Eye (tissue), 1 donor: Measurements from ENCODE around the gene TOPORS.
"Not testable (repeated sequence)": the region's sequence is repeated elsewhere in the genome, so short reads cannot be mapped to it uniquely, and the experiment has no call there.

ENCODE experiments used
- DNase-seq: peaks from one replicate; pipeline ENCODE4 v3.0.0-alpha.2; 2015

The TOPORS gene

GRCh38 chr9:32552172-32552872 is at the start of gene TOPORS, which contains the start of gene SMIM27:
Gene TOPORS, minus strand, starts transcription at chr9:32552586. Its CDS starts 150 bp downstream, at chr9:32552436.
Gene SMIM27, plus strand, starts transcription at chr9:32552327. Its CDS starts 108 bp downstream, at chr9:32552435.
- DNase-seq, result peak; percentile 97

- not testable (repeated sequence) for DNase-seq
These were observed 46.6 kb upstream of the TOPORS start for GRCh38 chr9:32599021-32599420.

- DNase-seq, result no peak
These were observed 44.5 kb upstream of the TOPORS start for GRCh38 chr9:32596936-32597335.

DNA sequence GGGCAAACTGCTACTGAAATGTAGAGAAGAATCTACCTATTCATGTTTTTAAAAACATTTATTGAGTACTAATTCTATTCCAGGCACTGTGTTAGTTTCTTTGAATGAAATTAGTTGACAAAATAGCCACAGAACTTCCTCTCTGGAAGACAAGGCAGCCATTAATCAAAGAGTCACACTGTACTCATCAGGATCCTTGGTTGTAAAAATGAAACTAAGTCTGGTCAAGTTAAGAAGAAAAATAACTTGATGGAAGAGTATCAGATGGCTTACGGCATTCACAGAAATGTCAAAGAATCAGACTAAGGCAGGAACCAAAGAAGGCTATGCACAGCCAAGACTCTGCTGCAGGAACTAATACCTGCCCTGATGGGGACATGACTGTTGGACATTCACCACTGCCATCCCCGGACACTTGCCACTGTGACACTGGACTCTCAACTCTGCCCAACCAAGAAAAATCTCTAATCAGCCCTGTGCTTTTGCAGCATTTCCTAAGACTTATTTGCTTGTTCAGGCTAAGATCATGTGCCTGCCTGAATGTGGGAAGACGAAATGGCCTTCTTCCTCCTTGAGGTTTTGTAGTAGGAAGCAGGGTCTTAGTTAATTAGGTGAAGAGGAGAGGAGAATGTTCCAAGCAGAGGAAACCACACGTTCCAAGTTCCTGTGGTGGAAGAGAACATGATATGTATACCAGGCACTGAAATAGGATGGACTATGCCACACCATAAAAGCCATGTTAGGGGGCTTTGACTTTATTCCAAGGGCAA is 43.9 kb upstream of the TOPORS start:
- DNase-seq, result no peak

DNA sequence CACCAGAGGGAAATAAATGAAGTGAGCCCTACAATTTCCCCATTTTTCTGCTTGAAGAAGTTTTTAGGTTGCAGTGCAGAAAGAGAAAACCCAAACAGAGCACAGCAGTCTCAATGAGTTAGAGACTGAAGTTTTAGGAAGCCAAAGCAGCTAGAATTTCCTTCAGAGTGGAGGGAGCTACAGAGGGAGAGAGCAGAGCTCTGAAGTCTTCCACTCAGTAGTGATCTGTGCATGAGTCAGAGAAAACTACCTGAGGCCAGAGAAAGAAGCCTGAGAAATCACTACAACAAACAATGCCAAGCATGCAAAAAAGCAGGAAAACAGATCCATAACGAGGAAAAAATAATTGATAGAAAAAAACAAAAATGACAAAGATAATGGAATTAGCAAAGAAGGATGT is 38.5 kb upstream of the TOPORS start:
- DNase-seq, result no peak

DNA sequence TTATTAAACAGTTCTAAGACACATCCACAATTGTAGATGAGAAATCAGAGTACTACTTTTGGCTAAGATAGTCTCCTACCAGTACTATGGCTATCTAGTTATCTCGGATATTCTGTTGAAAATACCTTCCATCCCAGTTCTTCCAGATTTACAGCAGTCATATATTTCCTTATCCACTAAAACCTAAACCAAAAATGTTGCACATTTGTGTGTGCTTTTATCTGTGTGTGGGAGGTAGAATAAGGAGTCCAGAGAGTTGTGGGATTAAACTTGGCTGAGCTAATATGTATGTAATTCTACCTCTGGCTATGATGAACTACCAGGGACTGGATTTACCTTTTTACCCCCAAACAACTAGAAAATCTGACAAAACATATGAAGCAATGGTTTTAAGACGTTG is 38.1 kb upstream of the TOPORS start:
- DNase-seq, result no peak

DNA sequence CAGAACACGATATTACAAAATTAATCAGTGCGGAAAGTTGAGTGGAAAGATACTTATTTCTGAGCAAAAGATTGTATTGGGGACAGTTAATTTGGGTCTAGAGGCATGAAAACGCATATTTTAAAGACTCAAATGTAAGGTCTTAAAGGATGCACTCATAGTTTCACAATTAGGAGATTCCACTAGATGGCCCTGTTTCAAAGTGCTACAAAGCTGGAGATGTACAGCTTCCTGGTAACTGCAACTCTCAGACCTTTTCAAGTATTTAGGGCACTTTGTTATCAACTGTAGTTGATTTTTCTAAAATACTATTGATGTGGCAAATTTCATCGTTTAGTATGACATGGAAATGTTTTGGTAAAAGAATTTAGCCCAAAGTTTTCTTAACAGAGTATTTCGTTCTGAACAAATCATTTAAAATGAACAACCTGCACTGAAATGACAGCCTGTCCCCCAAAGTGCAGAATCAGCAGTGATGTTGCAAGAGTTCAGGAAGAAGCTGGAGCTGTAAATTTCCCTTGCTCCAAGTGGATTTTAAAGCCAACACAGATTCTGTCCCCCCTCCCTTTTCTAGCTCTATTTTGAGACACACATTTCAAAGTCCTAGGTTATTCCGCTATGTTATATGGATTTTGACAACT is 36.8 kb upstream of the TOPORS start:
- DNase-seq, result peak; percentile 70

- DNase-seq, result no peak
These were observed 35.5 kb upstream of the TOPORS start for GRCh38 chr9:32587901-32588300.

- no peak for DNase-seq
These were observed 32.4 kb upstream of the TOPORS start for GRCh38 chr9:32584784-32585183.

GRCh38 chr9:32581512-32582143 is 29.2 kb upstream of the TOPORS start:
- peak; percentile 82 for DNase-seq

- no peak for DNase-seq
These were observed 28.4 kb upstream of the TOPORS start for GRCh38 chr9:32580631-32581300.

GRCh38 chr9:32579706-32580331 is 27.4 kb upstream of the TOPORS start:
- DNase-seq, result peak; percentile 87

DNA sequence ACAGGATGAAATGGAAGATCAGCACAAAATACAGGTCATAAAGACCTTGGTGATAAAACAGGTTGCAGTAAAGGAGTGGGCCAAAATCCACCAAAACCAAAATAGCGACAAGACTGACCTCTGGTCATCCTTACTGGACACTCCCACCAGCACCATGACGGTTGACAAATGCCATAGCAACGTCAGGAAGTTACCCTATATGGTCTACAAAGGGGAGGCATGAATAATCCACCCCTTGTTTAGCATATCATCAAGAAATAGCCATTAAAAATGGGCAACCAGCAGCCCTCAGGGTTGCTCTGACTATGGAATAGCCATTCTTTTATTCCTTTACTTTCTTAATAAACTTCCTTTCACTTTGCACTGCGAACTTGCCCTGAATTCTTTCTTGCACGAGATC is 26.6 kb upstream of the TOPORS start:
- DNase-seq, result no peak

DNA sequence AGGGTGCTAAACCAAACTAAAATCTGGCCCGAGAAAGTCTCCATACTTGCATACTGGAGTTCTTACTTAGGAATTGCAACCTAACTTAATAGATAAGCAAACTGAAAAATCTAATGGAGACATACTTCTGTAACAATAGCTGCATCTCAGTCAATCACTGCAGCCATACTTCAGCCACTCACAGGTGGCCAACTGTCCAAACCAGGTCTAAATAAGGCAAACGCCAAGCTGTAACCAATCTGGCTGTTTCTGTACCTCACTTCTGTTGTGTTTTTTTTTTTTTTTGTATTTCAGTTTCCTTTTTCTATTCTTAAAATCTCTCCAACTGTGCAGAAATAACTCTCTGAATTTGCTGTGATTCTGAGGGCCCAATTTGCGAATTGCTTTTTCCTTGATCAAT is 24.9 kb upstream of the TOPORS start:
- no peak for DNase-seq

- DNase-seq, result no peak
These were observed 22.5 kb upstream of the TOPORS start for GRCh38 chr9:32574858-32575257.

DNA sequence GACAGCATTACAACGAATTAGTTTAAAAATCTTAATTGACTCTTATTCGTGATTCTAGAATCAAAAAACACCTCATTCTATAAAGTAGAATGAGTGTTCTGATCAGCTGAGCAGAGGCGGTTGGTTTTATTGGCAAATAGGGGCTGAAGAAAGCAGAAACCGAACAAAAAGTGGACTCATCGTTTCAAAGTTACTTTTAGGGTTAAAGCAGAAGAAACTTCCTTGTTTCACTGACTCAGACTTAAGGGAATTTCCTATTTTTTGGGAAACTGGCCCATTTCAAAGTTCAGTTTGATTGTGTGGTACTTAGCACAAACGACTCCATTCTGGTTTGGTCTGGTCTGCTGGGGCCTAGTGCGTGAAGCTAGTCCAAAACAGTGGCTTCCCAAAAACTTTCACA is 21.4 kb upstream of the TOPORS start:
- no peak for DNase-seq

DNA sequence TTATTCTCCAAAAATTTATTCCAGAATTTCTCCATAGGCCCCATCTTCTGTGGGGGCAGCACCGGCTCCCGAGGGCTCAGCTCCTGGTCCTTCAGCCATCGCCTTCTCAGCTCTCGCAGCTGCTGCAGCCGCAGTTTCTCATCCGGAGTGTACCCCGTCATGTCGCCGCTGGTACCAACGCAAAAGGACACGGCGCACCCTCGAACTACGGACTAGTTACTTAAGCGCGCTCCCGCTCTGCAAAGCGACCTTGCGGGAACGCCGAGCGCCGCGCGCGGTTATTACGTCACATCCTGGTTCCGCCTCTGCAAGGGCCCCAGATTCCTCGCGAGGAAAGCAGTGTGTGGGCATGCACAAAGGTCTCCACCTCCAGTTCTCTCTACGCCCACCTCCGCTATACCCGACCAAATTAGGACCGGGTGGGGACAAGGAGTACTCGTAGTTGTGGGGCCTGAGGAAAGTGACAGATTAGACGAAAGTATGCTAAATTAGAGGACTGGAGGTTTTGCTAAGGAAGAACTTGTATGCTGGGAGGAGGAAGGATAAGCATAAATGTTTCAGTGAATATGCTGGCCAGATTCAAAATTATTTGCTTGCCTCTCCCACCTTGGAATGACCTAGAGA is 20.6 kb upstream of the TOPORS start, which contains the start of gene NDUFB6:
Gene NDUFB6, minus strand, starts transcription at position 260 of the 624 bp plus-strand sequence. Its CDS starts 99 bp downstream, at position 161.
- DNase-seq, result peak; percentile 98

DNA sequence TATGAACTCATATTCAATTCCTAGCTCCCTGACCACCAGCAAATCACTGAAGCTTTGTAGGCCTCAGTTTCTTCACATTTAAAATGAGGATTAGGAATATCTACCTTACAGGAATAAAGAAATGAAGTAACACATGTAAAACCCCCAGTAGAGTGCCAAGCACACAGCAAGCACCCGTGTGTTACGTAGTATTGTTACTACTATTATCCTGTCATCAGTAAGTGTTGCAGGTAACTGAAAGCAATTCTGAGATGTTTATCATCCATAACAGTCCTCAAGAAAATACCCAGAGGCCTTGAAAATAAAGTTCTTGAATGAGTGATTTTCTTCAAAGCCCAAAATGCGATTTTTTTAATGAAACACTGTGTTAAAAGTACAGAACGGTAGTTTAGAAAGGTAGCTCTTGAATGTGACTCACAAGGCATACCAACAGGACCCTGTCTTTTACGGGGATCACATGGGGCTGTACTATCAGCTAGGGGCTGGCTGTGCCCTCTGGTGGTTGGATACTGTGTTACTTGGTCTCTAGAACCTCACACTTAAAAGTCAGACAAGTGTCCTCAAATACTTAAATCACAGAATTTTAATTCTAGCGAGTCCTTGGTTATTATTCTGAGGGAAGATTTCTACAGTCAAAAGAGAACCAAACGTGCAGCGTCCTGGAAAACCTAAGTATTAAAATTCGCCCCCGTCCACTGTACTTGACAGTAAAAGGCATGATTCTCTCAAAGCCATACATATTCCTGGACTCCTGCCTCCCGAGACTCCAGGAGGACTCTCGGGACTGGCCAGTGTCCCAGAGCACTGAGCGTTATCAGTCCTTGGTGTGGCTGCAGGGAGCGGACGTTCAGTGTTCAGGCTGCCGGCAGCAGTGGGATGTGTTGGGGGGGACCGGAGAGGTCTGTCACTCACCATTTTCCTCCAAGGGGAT is 19.8 kb upstream of the TOPORS start:
- peak; percentile 87 for DNase-seq

DNA sequence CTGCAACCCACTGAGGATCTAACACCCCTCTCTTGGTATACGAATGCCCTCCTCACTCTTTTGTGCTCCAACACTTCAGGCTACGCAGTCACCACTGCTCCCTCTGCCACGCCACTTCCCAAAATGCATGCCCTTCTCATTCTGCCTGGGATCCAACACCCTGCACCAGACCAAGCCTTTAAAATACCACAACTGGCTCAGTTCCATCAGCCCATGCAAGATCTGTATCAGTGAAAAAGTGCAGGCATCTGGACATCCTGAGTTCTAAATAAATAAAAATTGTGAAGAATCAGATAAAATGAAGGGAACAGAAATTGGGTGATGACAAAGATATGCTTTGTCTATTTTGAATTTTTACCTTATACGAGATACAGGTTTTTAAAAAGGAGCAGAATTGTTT is 17.9 kb upstream of the TOPORS start:
- DNase-seq, result no peak

DNA sequence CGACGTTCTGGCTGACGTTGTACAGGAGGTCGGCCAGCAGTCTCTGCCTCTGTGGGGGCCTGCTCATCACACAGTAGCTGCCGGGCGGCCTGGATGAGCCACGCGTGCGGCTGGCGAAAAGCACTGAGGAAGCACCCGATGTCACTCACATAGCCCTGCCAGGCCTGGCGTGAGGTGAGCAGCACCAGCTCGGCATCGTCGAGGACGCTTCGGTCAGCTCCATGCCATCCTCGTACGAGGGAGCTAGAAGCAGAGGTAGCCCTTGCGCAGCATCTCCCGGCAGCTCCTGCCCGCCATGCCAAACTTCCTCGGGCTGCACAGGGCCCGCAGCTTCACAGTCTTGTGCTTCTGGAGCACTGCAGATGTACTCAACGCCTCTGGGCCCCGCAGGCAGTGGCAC is 14.4 kb upstream of the TOPORS start:
- DNase-seq, result no peak
